Gastroesophageal sphincter (tissue), 4 donors: ENCODE data around the gene ZNF558. TPM values are rescaled to one million over a fixed set of nuclear protein-coding genes. Genes with fewer than 3 reads are reported as not detected.

Experiments used
- ATAC-seq: fragments of 150-250 bp; one replicate; pipeline ENCODE4 v1.9.1; 2016; ENCODE audit warnings: mild to moderate bottlenecking, moderate library complexity
- H3K27ac ChIP-seq, 4 donors: fragments of 200-600 bp; sonication (generic) in 3 of 4; 1 replicate in 3 of 4; 2 replicates in 1 of 4; pipeline ENCODE4 v1.5.1; 2016 to 2019
- H3K27me3 ChIP-seq: fragments of 200-600 bp; sonication (generic); one replicate; pipeline ENCODE4 v1.5.1; 2019
- H3K36me3 ChIP-seq, 2 donors: fragments of 200-600 bp; sonication (generic); one replicate each; pipeline ENCODE4 v1.5.1; 2019; ENCODE audit warnings: control low read depth in 1 of 2
- H3K4me1 ChIP-seq, 3 donors: fragments of 200-600 bp; sonication (generic); 1 replicate in 2 of 3; 2 replicates in 1 of 3; pipeline ENCODE4 v1.5.1; 2016 to 2019; ENCODE audit warnings: control low read depth in 2 of 3
- H3K4me3 ChIP-seq, 2 donors: fragments of 200-600 bp; sonication (generic); one replicate each; pipeline ENCODE4 v1.5.1; 2019; ENCODE audit warnings: mild to moderate bottlenecking in 1 of 2, moderate library complexity in 1 of 2
- H3K9me3 ChIP-seq, 3 donors: fragments of 200-600 bp; sonication (generic); one replicate each; pipeline ENCODE4 v1.5.1; 2017 to 2019; ENCODE audit warnings: control low read depth in 2 of 3
- CTCF ChIP-seq, 4 experiments: fragments of 200-600 bp in 2 of 4; fragments of 450-650 bp in 2 of 4; sonication (generic) in 1 of 4; IDR thresholded peaks; one replicate each; pipeline ENCODE4 v1.5.1; 2017 to 2019; ENCODE audit warnings: antibody characterized with exemption in 4 of 4, mild to moderate bottlenecking in 2 of 4, moderate library complexity in 2 of 4
- EP300 ChIP-seq: sonication (generic); formaldehyde crosslinking; IDR thresholded peaks from one replicate; pipeline ENCODE4 v1.6.1; 2017; ENCODE audit warnings: antibody characterized with exemption, mild to moderate bottlenecking
- POLR2A ChIP-seq, 2 donors: fragments of 450-650 bp; IDR thresholded peaks; one replicate each; pipeline ENCODE4 v1.6.1; 2017; ENCODE audit warnings: antibody characterized with exemption in 2 of 2, mild to moderate bottlenecking in 2 of 2, moderate library complexity in 1 of 2
- POLR2AphosphoS5 ChIP-seq: sonication (generic); formaldehyde crosslinking; IDR thresholded peaks from one replicate; pipeline ENCODE4 v1.6.1; 2017; ENCODE audit warnings: antibody characterized with exemption
- WGBS, 2 donors: methylation state at CpG; one replicate each; pipeline ENCODE4 v1.1.5; 2018; ENCODE audit warnings: low coverage in 1 of 2; 5-methylcytosine and 5-hydroxymethylcytosine counted together
- total RNA-seq, 4 donors: library from RNA; depleted of rRNA; stranded (reverse); fragments of >200 nt; gene quantifications; one replicate each; pipeline ENCODE4 v1.1.0, GENCODE V29; 2016

The ZNF558 gene
- total RNA-seq, 4 donors from 2014 or later: 31.0 to 70.5 (median 50.0) TPM

DNA sequence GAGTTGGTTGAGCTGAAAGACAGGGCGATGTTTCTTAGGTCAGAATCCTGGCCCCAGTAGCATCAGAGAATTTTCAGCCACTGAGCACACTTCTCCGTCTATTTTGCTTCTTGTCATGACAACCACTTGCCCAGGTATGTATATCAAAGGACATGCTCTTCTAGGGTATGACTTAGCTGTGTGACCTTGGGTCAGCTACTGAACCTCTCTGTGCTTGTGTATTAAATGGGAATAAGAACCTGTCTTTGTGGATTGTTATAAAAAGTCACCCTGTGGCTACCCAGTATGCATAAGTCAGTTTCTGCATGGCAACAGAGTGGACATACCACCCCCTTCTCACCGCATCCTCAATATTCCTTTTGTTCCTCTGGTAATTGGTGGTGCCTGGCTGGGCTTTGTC is 26.2 kb upstream of the ZNF558 start:
- Histone ChIP-seq H3K9me3 (no peaks in the 10 kb centered on the region), H3K4me3 (no peak overlapping the region), H3K27me3 (peaks cover 58% of the 10 kb centered on the region), H3K27ac (no peak overlapping the region), H3K4me1 (no peaks in the 10 kb centered on the region), H3K36me3 (no peaks in the 10 kb centered on the region)
- no peak for TF ChIP-seq EP300
- no peak for TF ChIP-seq POLR2AphosphoS5
- TF ChIP-seq POLR2A (IDR thresholded peaks at IDR 0.05): no peak
- no peak for TF ChIP-seq CTCF (IDR thresholded peaks at IDR 0.05)
- ATAC-seq: no peak
- WGBS, 2 donors: 72 to 100% methylated on average over 1 to 3 of the region's 3 CpGs

DNA sequence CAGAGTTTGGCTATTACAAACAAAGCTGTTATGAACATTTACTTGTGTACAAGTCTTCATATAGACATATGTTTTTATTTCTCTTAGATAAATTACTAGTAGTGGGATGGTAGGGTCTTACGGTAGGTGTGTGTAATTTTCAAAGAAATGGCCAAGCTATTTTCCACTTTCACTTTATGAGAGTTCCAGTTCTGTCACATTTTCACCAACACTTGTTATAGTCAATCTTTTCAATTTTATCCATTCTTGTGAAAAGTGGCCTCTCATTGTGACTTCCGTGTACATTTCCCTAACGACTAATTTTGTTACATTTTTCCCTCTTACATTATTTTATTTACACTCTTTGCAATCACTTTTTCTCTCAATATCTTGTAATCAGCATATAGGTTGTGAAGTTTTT is 18.4 kb upstream of the ZNF558 start:
- ATAC-seq: no peak
- Histone ChIP-seq H3K36me3 (no peaks in the 10 kb centered on the region), H3K27ac (no peak overlapping the region), H3K4me3 (no peak overlapping the region), H3K4me1 (no peaks in the 10 kb centered on the region), H3K9me3 (peaks cover 0 to 34% (median 0%) of the 10 kb centered on the region in 3 donors), H3K27me3 (peaks cover 53% of the 10 kb centered on the region)
- WGBS, 2 donors: 83 to 100% methylated on average over 2 to 3 of the region's 3 CpGs
- no peak for TF ChIP-seq POLR2AphosphoS5
- TF ChIP-seq EP300: no peak
- no peak for TF ChIP-seq POLR2A (IDR thresholded peaks at IDR 0.05)
- TF ChIP-seq CTCF (IDR thresholded peaks at IDR 0.05): no peak

- H3K36me3 ChIP-seq: no peaks in the 10 kb centered on the region
- no peaks in the 10 kb centered on the region for H3K4me1 ChIP-seq
- ATAC-seq: no peak
- H3K9me3 ChIP-seq: peaks cover 0 to 34% (median 0%) of the 10 kb centered on the region in 3 donors
- no peak for TF ChIP-seq POLR2A (IDR thresholded peaks at IDR 0.05)
- no peak for TF ChIP-seq EP300
- no peak for TF ChIP-seq CTCF (IDR thresholded peaks at IDR 0.05)
- no peak for TF ChIP-seq POLR2AphosphoS5
- H3K27ac ChIP-seq: no peak overlapping the region
- 90 to 93% methylated on average over 2 of the region's 2 CpGs for WGBS, 2 donors
- H3K4me3 ChIP-seq: no peak overlapping the region
- peaks cover 55% of the 10 kb centered on the region for H3K27me3 ChIP-seq
These were observed 17.1 kb upstream of the ZNF558 start for GRCh38 chr19:8849232-8849631.

GRCh38 chr19:8846819-8847218 is 14.7 kb upstream of the ZNF558 start:
- WGBS, 2 donors: 80% methylated on average over 1 of the region's 3 CpGs; no CpG with 5 or more reads in 1 of the 2 donors
- Histone ChIP-seq H3K4me3 (no peak overlapping the region), H3K4me1 (no peaks in the 10 kb centered on the region), H3K27me3 (peaks cover 43% of the 10 kb centered on the region), H3K36me3 (no peaks in the 10 kb centered on the region), H3K27ac (no peak overlapping the region), H3K9me3 (peaks cover 0 to 34% (median 0%) of the 10 kb centered on the region in 3 donors)
- no peak for ATAC-seq
- no peak for TF ChIP-seq POLR2AphosphoS5
- no peak for TF ChIP-seq EP300
- no peak for TF ChIP-seq CTCF (IDR thresholded peaks at IDR 0.05)
- TF ChIP-seq POLR2A (IDR thresholded peaks at IDR 0.05): no peak

DNA sequence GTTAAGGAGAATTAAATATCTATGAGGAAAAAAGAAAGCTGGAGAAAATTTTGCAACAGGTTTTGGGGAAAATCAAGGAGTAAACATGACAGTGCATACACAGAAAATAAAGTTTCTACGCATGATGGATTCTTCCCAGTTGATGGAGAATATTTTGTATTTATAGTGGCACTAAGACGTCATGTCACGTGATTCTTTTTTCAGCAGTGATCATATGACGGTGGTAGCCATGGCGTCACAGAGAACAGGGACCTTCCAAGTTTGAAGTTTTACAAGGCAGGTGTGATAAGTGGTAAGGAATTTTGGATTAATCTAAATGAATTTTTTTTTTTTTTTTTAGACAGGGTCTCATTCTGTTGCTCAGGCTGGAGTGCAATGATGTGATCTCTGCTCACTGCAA is 8.6 kb upstream of the ZNF558 start:
- Histone ChIP-seq H3K4me1 (no peaks in the 10 kb centered on the region), H3K27me3 (peaks cover 13% of the 10 kb centered on the region), H3K9me3 (no peaks in the 10 kb centered on the region), H3K4me3 (no peak overlapping the region), H3K36me3 (no peaks in the 10 kb centered on the region), H3K27ac (no peak overlapping the region)
- TF ChIP-seq POLR2AphosphoS5 (no peak), EP300 (no peak), CTCF (IDR thresholded peaks at IDR 0.05) (no peak), POLR2A (IDR thresholded peaks at IDR 0.05) (no peak)
- WGBS, 2 donors: 87 to 91% methylated on average over 5 of the region's 5 CpGs
- no peak for ATAC-seq
